Measurements from ENCODE around the gene ANAPC2.

DNA sequence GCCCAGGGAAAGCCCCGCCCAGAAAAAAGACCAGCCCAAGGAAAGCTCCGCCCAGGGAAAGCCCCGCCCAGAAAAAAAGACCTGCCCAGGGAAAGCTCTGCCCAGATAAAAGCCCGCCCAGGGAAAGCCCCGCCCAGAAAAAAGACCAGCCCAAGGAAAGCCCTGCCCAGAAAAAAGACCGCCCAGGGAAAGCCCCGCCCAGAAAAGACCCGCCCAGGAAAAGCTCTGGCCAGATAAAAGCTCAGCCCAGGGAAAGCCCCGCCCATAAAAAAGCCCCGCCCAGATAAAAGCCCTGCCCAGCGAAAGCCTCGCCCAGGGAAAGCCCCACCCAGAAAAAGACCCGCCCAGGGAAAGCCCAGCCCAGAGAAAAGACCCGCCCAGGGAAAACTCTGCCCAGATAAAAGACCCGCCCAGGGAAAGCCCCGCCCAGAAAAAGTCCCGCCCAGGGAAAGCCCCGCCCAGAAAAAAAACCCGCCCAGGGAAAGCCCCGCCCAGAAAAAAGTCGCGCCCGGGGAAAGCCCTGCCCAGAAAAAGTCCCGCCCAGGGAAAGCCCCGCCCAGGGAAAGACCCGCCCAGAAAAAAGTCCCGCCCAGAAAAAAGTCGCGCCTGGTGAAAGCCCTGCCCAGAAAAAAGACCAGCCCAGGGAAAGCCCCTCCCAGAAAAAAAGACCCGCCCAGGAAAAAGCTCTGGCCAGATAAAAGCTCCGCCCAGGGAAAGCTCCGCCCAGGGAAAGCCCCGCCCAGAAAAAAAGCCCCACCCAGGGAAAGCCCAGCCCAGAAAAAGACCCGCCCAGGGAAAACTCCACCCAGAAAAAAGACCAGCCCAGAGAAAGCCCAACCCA, 37.5 kb downstream of the ANAPC2 start:
- no peak for TF ChIP-seq FOXJ3 (CRISPR knock-in tag; IDR thresholded peaks at IDR 0.05; ENCODE audit: borderline replicate concordance)
- no peak for TF ChIP-seq ETV6 (CRISPR knock-in tag; IDR thresholded peaks at IDR 0.05)
- TF ChIP-seq CTCF (IDR thresholded peaks at IDR 0.05) = no peak
- no peak for TF ChIP-seq CREB1 (CRISPR knock-in tag; IDR thresholded peaks at IDR 0.05)
- no peak for TF ChIP-seq EMX1 (CRISPR knock-in tag; IDR thresholded peaks at IDR 0.05)
- no peak for TF ChIP-seq E2F1 (CRISPR knock-in tag; IDR thresholded peaks at IDR 0.05)
- TF ChIP-seq CREM (CRISPR knock-in tag; IDR thresholded peaks at IDR 0.05) = no peak
- no peak for TF ChIP-seq MXD4 (CRISPR knock-in tag; IDR thresholded peaks at IDR 0.05; ENCODE audit: borderline replicate concordance)
- TF ChIP-seq USF2 (CRISPR knock-in tag; IDR thresholded peaks at IDR 0.05) = no peak
- no peak for TF ChIP-seq JUN (CRISPR knock-in tag; IDR thresholded peaks at IDR 0.05)

Data from WTC11 (cell line).